GM12864 (cell line): Measurements from ENCODE around the gene LRPAP1.
"Not testable (repeated sequence)": the region's sequence is repeated elsewhere in the genome, so short reads cannot be mapped to it uniquely, and the experiment has no call there.

Experiments
- DNase-seq: peaks from one replicate; pipeline ENCODE4 v3.0.0-alpha.2; 2011; ENCODE audit warnings: low read depth
- H3K4me3 ChIP-seq: 2 replicates; pipeline ENCODE4 v1.5.1; 2011; ENCODE audit warnings: mild to moderate bottlenecking, low read depth, low read length, control low read depth
- CTCF ChIP-seq: IDR thresholded peaks from 2 replicates; pipeline ENCODE4 v1.5.1; 2011; ENCODE audit warnings: low read depth, mild to moderate bottlenecking, moderate library complexity, low read length, control low read depth, inconsistent platforms; ENCODE audit errors: missing control alignments

Gene LRPAP1

GRCh38 chr4:3555459-3556070, 23.3 kb upstream of the LRPAP1 start:
- not testable (repeated sequence) for H3K4me3 ChIP-seq, DNase-seq

- not testable (repeated sequence) for H3K4me3 ChIP-seq, DNase-seq
These were observed 19.1 kb upstream of the LRPAP1 start for GRCh38 chr4:3551366-3551765.

GRCh38 chr4:3550792-3551325, 18.6 kb upstream of the LRPAP1 start:
- H3K4me3 ChIP-seq, DNase-seq: not testable (repeated sequence)

- H3K4me3 ChIP-seq, DNase-seq: not testable (repeated sequence)
These were observed 17.8 kb upstream of the LRPAP1 start for GRCh38 chr4:3550041-3550440.

- DNase-seq, H3K4me3 ChIP-seq: not testable (repeated sequence)
These were observed 17.4 kb upstream of the LRPAP1 start for GRCh38 chr4:3549694-3550001.

- H3K4me3 ChIP-seq, DNase-seq: not testable (repeated sequence)
These were observed 16.9 kb upstream of the LRPAP1 start for GRCh38 chr4:3548991-3549693.

GRCh38 chr4:3546721-3547120, 14.5 kb upstream of the LRPAP1 start:
- not testable (repeated sequence) for H3K4me3 ChIP-seq, DNase-seq

- H3K4me3 ChIP-seq, DNase-seq: not testable (repeated sequence)
These were observed 13.1 kb upstream of the LRPAP1 start for GRCh38 chr4:3545351-3545750.

GRCh38 chr4:3544259-3545025, 12.2 kb upstream of the LRPAP1 start:
- not testable (repeated sequence) for H3K4me3 ChIP-seq, DNase-seq

GRCh38 chr4:3543415-3543814, 11.2 kb upstream of the LRPAP1 start:
- not testable (repeated sequence) for H3K4me3 ChIP-seq, DNase-seq

- H3K4me3 ChIP-seq, DNase-seq: not testable (repeated sequence)
These were observed 6.7 kb upstream of the LRPAP1 start for GRCh38 chr4:3538906-3539305.

- H3K4me3 ChIP-seq, DNase-seq: not testable (repeated sequence)
These were observed 3.6 kb upstream of the LRPAP1 start for GRCh38 chr4:3535812-3536211.

- DNase-seq = no peak
- TF ChIP-seq CTCF = no peak
- no peak overlapping the region for H3K4me3 ChIP-seq
These were observed 1.2 kb upstream of the LRPAP1 start for GRCh38 chr4:3533423-3533820.
